Stimulated activated CD8-positive, alpha-beta memory T cell treated with anti-CD3 and anti-CD28 coated beads, Interleukin-4, amount 100 ng/mL, for 1 hour (primary cell): Measurements from ENCODE around the gene HNRNPAB.
"Not testable (repeated sequence)": the region's sequence is repeated elsewhere in the genome, so short reads cannot be mapped to it uniquely, and the experiment has no call there.

Experiments
- DNase-seq, 2 donors: peaks; one replicate each; pipeline ENCODE4 v3.0.0-alpha.2; 2020; ENCODE audit warnings: low read depth in 2 of 2, low spot score in 1 of 2

HNRNPAB gene

GRCh38 chr5:178196281-178196812, 8.0 kb upstream of the HNRNPAB start:
- no peak for DNase-seq

DNA sequence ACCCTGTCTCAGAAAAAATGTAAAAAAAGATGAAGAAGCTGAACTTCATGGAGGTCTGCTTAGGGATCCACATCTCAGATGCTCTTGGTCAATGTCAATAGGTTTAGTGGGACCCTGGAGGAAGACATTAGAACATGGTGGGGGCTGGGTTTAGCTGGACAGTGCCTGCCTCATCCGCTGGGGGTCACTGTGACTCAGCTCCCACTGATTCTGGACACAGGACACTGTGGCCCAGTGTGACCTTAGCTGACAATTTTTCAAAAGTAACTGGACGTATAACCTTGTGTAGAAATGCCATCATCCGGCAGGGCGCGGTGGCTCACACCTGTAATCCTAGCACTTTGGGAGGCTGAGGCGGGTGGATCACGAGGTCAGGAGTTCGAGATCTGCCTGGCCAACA, 7.3 kb upstream of the HNRNPAB start:
- DNase-seq, result no peak

GRCh38 chr5:178198151-178198550, 6.2 kb upstream of the HNRNPAB start:
- not testable (repeated sequence) for DNase-seq

DNA sequence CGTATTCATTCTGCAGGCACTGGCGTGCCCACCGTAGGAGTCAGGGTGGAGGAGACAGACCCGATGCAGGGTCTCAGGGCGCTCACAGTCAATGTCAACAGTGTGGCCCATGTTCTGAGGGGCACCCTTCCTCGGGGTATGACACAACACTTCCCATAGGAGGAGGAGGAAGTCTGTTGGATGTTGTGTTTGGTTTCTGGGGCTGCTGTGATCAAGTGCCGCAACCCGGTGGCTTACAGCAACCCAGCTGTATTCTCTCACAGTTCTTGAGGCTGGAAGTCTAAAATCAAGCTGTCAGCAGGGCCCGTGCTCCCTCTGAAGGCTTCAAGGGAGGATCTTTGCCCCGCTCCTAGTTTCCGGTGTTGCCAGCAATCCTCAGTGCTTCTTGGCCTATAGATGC, 5.6 kb upstream of the HNRNPAB start:
- DNase-seq, result no peak

GRCh38 chr5:178199581-178200434, 4.5 kb upstream of the HNRNPAB start:
- no peak for DNase-seq

DNA sequence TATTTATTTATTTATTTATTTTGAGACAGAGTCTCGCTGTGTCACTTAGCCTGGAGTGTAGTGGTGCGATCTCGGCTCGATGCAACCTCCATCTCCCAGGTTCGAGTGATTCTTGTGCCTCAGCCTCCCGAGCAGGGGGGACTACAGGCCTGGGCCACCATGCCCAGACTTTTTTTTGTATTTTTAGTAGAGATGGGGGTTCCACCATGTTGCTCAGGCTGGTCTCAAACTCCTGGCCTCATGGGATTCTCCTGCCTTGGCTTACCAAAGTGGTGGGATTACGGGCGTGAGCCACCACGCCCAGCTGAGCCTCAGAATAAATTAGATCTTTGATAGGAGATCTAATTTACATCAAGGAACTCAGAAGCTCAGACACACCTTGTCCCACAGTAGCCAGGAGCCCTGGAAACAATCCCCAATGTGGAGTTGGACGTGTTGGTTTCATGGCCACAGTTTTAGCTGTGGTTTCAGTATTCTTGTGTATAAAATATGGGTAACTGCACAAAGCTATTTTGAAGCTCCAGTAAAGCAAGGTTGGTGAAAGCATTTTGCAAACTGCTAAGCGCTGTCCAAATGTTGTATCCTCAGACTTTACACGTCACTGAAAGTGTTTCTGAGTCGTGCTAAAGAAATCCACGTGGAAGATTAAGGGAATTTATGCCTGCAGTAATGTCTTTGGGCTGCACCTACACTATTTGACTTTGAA, 3.0 kb upstream of the HNRNPAB start:
- no peak for DNase-seq

GRCh38 chr5:178201927-178202235, 2.5 kb upstream of the HNRNPAB start:
- DNase-seq, result no peak

DNA sequence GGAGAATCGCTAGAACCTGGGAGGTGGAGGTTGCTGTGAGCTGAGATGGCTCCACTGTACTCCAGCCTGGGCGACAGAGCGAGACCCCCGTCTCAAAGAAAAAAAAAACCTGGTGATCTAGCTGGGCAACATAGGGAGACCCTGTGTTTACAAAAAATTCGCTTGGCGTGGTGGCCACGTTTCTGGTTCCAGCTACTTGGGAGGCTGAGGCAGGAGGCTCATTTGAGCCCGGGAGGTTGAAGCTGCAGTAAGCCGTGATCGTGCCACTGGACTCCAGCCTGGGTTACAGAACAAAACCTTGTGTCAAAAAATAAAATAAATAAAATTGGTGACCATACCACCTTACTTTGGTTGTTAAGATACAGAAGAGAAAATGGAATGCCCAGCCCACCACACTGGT, 1.8 kb upstream of the HNRNPAB start:
- DNase-seq, result no peak

- no peak for DNase-seq
These were observed 607 bp upstream of the HNRNPAB start for GRCh38 chr5:178203670-178204181.

GRCh38 chr5:178204935-178205748, 809 bp downstream of the HNRNPAB start:
- peak; percentile 31 to 46 for DNase-seq

GRCh38 chr5:178205749-178206047, 1.4 kb downstream of the HNRNPAB start:
- no peak for DNase-seq

DNA sequence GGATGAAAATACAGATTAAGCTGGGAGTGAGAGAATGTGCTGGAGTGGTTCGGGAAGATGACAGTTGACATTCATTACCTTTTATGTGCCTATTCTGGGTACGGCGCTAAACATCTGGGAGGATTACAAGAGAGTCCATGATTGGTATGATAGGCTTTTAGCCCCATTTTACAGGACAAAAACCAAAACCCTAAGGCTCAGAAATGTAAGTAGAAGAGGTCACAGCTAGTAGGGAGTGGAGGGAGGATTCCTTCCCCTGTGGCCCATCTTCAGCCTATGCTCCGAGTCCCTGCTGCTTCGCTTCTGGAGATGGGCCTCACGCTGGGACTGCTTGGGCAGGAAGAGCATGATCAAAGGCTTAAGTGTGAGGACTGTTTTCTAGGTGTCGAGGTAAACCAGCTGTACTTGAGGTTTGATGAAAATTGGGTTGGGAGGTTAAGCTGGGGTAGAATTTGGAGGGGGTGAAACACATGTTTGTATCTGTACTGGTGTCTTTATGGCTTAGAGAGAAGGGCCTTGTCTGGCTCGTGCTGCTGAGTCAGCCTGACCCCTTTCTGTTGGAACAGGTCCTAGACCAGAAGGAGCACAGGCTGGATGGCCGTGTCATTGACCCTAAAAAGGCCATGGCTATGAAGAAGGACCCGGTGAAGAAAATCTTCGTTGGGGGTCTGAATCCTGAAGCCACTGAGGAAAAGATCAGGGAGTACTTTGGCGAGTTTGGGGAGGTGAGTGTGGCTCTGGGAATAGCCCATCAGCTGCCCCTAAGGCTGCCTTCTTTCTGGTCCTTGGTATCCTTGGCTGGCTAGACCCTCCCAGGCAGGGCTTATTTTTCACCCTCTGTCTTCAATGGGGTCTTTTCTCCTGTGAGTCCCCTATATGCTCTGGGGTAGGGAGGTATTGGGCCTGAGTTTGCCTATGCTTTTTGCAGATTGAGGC, 2.1 kb downstream of the HNRNPAB start:
- no peak for DNase-seq

- no peak for DNase-seq
These were observed 3.0 kb downstream of the HNRNPAB start for GRCh38 chr5:178207183-178207916.

DNA sequence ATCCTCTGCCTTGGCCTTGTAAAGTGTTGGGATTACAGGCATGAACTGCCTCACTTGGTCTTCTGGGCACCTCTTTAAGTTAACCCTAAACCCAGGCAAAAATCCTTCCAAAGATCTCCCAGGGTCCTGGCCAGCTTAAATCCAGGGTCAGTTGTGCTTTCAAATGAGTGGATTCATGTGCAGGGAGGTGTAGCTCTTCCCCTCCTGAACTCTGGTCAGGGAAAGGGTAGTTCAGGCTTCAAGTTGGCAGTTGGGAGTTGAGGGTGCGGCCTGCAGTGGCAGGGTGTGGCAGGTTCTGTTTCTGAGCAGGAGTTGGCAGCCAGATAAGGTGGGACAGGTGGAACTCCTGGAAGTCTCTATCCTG, 3.6 kb downstream of the HNRNPAB start:
- no peak for DNase-seq

GRCh38 chr5:178208540-178209227, 4.4 kb downstream of the HNRNPAB start:
- no peak for DNase-seq

DNA sequence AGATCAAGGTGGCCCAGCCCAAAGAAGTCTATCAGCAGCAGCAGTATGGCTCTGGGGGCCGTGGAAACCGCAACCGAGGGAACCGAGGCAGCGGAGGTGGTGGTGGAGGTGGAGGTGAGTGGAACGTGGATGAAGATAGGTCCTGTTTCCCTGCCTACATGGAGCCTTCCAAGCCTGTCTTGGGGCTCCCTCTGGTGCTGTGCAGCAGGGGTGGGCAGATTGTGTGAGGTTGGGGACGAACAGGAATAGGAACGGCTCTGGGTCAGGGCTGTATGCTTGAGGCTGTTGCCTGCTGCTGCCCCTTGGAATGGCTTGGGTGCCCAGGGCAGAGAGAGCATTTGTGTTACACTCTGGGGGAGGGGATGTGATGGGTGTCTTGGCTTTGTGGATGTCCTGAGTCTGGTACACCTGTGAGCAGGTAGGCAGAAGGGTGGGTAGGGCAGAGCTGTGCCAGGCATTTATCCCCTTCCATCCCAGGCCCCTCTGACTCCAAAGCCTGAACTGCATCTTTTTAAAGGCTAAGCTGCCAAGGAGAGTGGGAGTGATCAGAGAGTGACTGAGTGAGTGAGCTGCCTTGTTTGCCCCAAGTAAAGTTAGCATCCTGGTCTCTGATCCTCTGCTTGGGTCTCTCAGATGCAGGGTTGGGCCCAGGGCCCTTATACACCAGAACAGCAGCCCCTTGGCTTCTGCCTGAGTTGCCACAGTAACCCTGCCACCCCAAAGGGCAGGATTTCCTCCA, 5.2 kb downstream of the HNRNPAB start:
- DNase-seq, result no peak

GRCh38 chr5:178210073-178210535, 5.8 kb downstream of the HNRNPAB start:
- no peak for DNase-seq

DNA sequence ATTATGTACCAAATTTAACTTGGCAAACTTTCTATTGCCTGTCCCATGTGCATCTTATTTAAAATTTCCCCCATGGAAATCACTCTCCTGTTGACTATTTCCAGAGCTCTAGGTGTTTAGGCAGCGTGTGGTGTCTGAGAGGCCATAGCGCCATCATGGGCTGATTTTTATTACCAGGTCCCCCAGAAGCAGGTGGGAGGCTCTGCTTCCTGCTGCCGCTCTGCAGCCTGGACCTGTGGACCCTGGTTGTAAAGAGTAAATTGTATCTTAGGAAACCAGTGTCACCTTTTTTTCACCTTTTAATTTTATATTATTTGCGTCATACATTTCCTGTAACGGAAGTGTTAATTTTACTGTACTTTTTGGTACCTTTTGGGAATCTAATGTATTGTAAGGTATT, 6.4 kb downstream of the HNRNPAB start:
- DNase-seq, result no peak
